A549 (cell line): ENCODE measurements around the gene C2orf68.

ENCODE experiments used
- CEBPB ChIP-seq, 2 experiments: fragments of >200 bp in 1 of 2; sonication (Bioruptor Twin) in 1 of 2; formaldehyde crosslinking in 1 of 2; IDR thresholded peaks; 2 replicates each; pipeline ENCODE4 v1.6.1; 2012 to 2016
- HMGXB4 ChIP-seq: fragments of 250-450 bp; sonication (Bioruptor Pico); IDR thresholded peaks from 2 replicates; pipeline ENCODE4 v1.5.0; 2021; ENCODE audit warnings: mild to moderate bottlenecking, moderate library complexity, borderline replicate concordance
- KDM1A ChIP-seq: fragments of 200-600 bp; sonication (generic); IDR thresholded peaks from 2 replicates; pipeline ENCODE4 v1.6.1; 2016; ENCODE audit warnings: low read depth, mild to moderate bottlenecking
- NFE2L2 ChIP-seq: fragments of 150-350 bp; conservative IDR thresholded peaks from 2 replicates; pipeline ENCODE4 v1.6.1; 2014; ENCODE audit warnings: low read length
- POLR2A ChIP-seq: IDR thresholded peaks from 2 replicates; pipeline ENCODE4 v1.6.1; 2012; ENCODE audit warnings: mild to moderate bottlenecking, low read length
- RCOR1 ChIP-seq: fragments of 150-350 bp; IDR thresholded peaks from 2 replicates; pipeline ENCODE4 v1.6.1; 2014; ENCODE audit warnings: antibody characterized with exemption, low read length, low read depth
- SMC3 ChIP-seq: fragments of >200 bp; sonication (Bioruptor Twin); formaldehyde crosslinking; IDR thresholded peaks from 3 replicates; pipeline ENCODE4 v1.6.1; 2018; ENCODE audit warnings: inconsistent platforms
- TFCP2L1 ChIP-seq: fragments of 250-450 bp; sonication (Bioruptor Pico); IDR thresholded peaks from 2 replicates; pipeline ENCODE4 v1.5.0; 2021; ENCODE audit warnings: mild to moderate bottlenecking
- ZFP36 ChIP-seq: fragments of 450-650 bp; IDR thresholded peaks from 2 replicates; pipeline ENCODE4 v1.6.1; 2014; ENCODE audit warnings: borderline replicate concordance; ENCODE audit not compliant: partially characterized antibody
- TF ChIP-seq, protein P1 (sequence below): fragments of >200 bp; sonication (Bioruptor Twin); formaldehyde crosslinking; IDR thresholded peaks from 3 replicates; pipeline ENCODE4 v1.5.1; 2016
- TF ChIP-seq, protein P2 (sequence below): IDR thresholded peaks from 2 replicates; pipeline ENCODE4 v1.6.1; 2012; ENCODE audit warnings: low read depth, borderline replicate concordance
- TF ChIP-seq, protein P3 (sequence below): fragments of 200-600 bp; sonication (generic); IDR thresholded peaks from 2 replicates; pipeline ENCODE4 v1.6.1; 2016; ENCODE audit warnings: antibody characterized with exemption, mild to moderate bottlenecking, moderate library complexity

DNA sequence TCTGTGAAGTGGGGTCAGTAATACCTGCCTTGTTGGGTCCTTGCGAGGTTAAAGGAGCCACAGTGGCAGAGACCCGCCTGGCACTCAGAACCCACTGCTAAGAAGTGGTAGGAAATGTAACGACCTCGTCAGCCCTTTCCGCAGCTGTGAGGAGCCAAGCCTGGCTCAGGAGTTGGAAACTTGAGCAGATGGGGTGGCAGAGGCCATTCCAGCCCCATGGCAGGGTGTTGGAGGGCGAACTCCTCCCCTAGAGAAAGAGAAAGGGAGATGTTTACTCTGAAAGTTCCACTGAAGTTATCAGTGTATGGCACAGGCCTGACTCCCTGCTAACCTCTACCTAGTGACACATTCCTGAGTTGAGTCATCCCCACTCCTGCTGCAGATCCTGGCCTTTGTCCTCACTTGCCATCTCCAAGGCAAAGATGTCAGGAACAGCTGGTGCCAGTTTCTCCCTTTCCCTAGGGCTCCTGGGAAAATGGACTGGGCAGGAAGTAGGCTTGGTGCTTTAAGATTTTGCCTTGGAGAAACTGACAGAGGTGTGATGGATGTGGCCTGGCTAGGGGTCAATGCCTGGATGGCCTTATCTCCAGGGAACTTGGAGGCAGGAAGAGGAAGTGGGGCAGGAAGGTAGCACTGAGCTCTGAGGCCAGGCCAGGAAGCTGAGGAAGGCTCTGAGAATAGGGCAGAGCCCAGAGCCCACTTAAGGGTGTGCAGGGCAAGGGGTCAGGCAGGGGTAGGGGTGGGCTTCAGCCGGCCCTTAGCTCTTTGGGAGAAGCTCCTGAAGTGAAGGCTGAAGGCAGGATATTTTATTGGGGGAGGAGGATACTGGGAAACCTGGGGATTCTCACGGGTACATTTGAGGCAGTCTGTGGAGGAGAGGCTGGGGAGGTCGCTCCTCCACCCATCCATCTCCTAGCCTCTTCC lies 26.7 kb downstream of the C2orf68 start:
- TF ChIP-seq CEBPB (IDR thresholded peaks at IDR 0.05) (no peak), HMGXB4 (CRISPR knock-in tag) (no peak), RCOR1 (no peak), ZFP36 (no peak), POLR2A (no peak), TFCP2L1 (CRISPR knock-in tag) (no peak), SMC3 (no peak), NFE2L2 (no peak), KDM1A (no peak)
- TF ChIP-seq, protein P1, sequence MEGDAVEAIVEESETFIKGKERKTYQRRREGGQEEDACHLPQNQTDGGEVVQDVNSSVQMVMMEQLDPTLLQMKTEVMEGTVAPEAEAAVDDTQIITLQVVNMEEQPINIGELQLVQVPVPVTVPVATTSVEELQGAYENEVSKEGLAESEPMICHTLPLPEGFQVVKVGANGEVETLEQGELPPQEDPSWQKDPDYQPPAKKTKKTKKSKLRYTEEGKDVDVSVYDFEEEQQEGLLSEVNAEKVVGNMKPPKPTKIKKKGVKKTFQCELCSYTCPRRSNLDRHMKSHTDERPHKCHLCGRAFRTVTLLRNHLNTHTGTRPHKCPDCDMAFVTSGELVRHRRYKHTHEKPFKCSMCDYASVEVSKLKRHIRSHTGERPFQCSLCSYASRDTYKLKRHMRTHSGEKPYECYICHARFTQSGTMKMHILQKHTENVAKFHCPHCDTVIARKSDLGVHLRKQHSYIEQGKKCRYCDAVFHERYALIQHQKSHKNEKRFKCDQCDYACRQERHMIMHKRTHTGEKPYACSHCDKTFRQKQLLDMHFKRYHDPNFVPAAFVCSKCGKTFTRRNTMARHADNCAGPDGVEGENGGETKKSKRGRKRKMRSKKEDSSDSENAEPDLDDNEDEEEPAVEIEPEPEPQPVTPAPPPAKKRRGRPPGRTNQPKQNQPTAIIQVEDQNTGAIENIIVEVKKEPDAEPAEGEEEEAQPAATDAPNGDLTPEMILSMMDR, result no peak
- TF ChIP-seq, protein P2, sequence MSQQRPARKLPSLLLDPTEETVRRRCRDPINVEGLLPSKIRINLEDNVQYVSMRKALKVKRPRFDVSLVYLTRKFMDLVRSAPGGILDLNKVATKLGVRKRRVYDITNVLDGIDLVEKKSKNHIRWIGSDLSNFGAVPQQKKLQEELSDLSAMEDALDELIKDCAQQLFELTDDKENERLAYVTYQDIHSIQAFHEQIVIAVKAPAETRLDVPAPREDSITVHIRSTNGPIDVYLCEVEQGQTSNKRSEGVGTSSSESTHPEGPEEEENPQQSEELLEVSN, result no peak
- TF ChIP-seq, protein P3, sequence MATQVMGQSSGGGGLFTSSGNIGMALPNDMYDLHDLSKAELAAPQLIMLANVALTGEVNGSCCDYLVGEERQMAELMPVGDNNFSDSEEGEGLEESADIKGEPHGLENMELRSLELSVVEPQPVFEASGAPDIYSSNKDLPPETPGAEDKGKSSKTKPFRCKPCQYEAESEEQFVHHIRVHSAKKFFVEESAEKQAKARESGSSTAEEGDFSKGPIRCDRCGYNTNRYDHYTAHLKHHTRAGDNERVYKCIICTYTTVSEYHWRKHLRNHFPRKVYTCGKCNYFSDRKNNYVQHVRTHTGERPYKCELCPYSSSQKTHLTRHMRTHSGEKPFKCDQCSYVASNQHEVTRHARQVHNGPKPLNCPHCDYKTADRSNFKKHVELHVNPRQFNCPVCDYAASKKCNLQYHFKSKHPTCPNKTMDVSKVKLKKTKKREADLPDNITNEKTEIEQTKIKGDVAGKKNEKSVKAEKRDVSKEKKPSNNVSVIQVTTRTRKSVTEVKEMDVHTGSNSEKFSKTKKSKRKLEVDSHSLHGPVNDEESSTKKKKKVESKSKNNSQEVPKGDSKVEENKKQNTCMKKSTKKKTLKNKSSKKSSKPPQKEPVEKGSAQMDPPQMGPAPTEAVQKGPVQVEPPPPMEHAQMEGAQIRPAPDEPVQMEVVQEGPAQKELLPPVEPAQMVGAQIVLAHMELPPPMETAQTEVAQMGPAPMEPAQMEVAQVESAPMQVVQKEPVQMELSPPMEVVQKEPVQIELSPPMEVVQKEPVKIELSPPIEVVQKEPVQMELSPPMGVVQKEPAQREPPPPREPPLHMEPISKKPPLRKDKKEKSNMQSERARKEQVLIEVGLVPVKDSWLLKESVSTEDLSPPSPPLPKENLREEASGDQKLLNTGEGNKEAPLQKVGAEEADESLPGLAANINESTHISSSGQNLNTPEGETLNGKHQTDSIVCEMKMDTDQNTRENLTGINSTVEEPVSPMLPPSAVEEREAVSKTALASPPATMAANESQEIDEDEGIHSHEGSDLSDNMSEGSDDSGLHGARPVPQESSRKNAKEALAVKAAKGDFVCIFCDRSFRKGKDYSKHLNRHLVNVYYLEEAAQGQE, result no peak
